IMR-90 (cell line): ENCODE data around the gene KRT33A. TPM values are rescaled to one million over a fixed set of nuclear protein-coding genes. Genes with fewer than 3 reads are reported as not detected.

ENCODE experiments used
- ATAC-seq: fragments of 200-7000 bp; cut with Tn5 transposase; 2 replicates; pipeline ENCODE4 v1.9.1; 2020; ENCODE audit warnings: low read depth, mild to moderate bottlenecking, moderate library complexity
- BruUV-seq: library from RNA; stranded (reverse); fragments of 400-500 nt; replicated peaks from 2 replicates; lab custom pipeline; 2021; lab: Mats Ljungman, UMichigan
- CTCF ChIA-PET: fragments of 300-600 bp; formaldehyde crosslinking; extraction: SDS; loops from one replicate; lab custom pipeline; 2021; ENCODE audit warnings: antibody characterized with exemption; lab: Yijun Ruan, JAX
- POLR2A ChIA-PET: fragments of 300-600 bp; sonication (Branson Sonifier 250); formaldehyde crosslinking; loops from one replicate; lab custom pipeline; 2022; ENCODE audit warnings: antibody characterized with exemption; ENCODE audit not compliant: unreplicated experiment; lab: Charles Lee
- DNase-seq: peaks from one replicate; pipeline ENCODE4 v3.0.0; 2013
- H2AFZ ChIP-seq: replicated peaks from 2 replicates; pipeline ENCODE3; 2013; ENCODE audit warnings: low read length, mild to moderate bottlenecking; ENCODE audit not compliant: poor library complexity
- H2AK5ac ChIP-seq: 2 replicates; pipeline ENCODE4 v1.6.1; 2013; ENCODE audit warnings: low read depth, low read length, inconsistent platforms
- H2AK9ac ChIP-seq: replicated peaks from 2 replicates; pipeline ENCODE3; 2013; ENCODE audit warnings: mild to moderate bottlenecking, low read depth, low read length, moderate library complexity; ENCODE audit not compliant: poor library complexity
- H2BK120ac ChIP-seq: 2 replicates; pipeline ENCODE4 v1.6.1; 2013; ENCODE audit warnings: low read depth, low read length, inconsistent platforms
- H2BK15ac ChIP-seq: 3 replicates; pipeline ENCODE4 v1.6.1; 2013; ENCODE audit warnings: low read depth, low read length, inconsistent platforms
- H2BK20ac ChIP-seq: 2 replicates; pipeline ENCODE4 v1.6.1; 2013; ENCODE audit warnings: low read depth, mild to moderate bottlenecking, inconsistent platforms, low read length, moderate library complexity
- H2BK5ac ChIP-seq: 2 replicates; pipeline ENCODE4 v1.6.1; 2013; ENCODE audit warnings: mild to moderate bottlenecking, low read depth, low read length, inconsistent platforms; ENCODE audit not compliant: poor library complexity, severe bottlenecking
- H3K14ac ChIP-seq: replicated peaks from 2 replicates; pipeline ENCODE4 v1.6.1; 2013; ENCODE audit warnings: low read depth, low read length, inconsistent platforms
- H3K18ac ChIP-seq: 2 replicates; pipeline ENCODE4 v1.6.1; 2013; ENCODE audit warnings: low read depth, low read length, control low read depth
- H3K23ac ChIP-seq: 2 replicates; pipeline ENCODE4 v1.6.1; 2013; ENCODE audit warnings: low read depth, low read length, inconsistent platforms
- H3K27ac ChIP-seq: 2 replicates; pipeline ENCODE4 v1.5.1; 2013; ENCODE audit warnings: mild to moderate bottlenecking, control low read depth, low read length; ENCODE audit not compliant: insufficient read depth
- H3K27me3 ChIP-seq: 2 replicates; pipeline ENCODE4 v1.6.1; 2013; ENCODE audit warnings: low read length; ENCODE audit not compliant: control insufficient read depth, insufficient read depth
- H3K36me3 ChIP-seq: 2 replicates; pipeline ENCODE4 v1.6.1; 2013; ENCODE audit warnings: low read length, mixed read lengths; ENCODE audit not compliant: control insufficient read depth, insufficient read depth
- H3K4ac ChIP-seq: 2 replicates; pipeline ENCODE4 v1.6.1; 2013; ENCODE audit warnings: low read depth, low read length, inconsistent platforms
- H3K4me1 ChIP-seq: 2 replicates; pipeline ENCODE4 v1.6.1; 2013; ENCODE audit warnings: low read length, mixed read lengths; ENCODE audit not compliant: control insufficient read depth, insufficient read depth
- H3K4me2 ChIP-seq: 2 replicates; pipeline ENCODE4 v1.6.1; 2013; ENCODE audit warnings: low read depth, mild to moderate bottlenecking, control low read depth, low read length, moderate library complexity
- H3K4me3 ChIP-seq: 2 replicates; pipeline ENCODE4 v1.5.1; 2013; ENCODE audit warnings: low read depth, mild to moderate bottlenecking, control low read depth, low read length, moderate library complexity; ENCODE audit not compliant: insufficient read depth
- H3K56ac ChIP-seq: 2 replicates; pipeline ENCODE4 v1.6.1; 2013; ENCODE audit warnings: low read length, inconsistent platforms; ENCODE audit not compliant: insufficient read depth; ENCODE audit errors: extremely low read depth
- H3K79me1 ChIP-seq, 2 experiments: 2 replicates each; pipeline ENCODE4 v1.6.1; 2013; ENCODE audit warnings: low read length in 2 of 2, inconsistent platforms in 1 of 2, low read depth in 1 of 2
- H3K9ac ChIP-seq: 2 replicates; pipeline ENCODE4 v1.6.1; 2013; ENCODE audit warnings: low read depth, low read length, control low read depth
- H3K9me1 ChIP-seq: 2 replicates; pipeline ENCODE4 v1.6.1; 2013; ENCODE audit warnings: low read length, inconsistent platforms; ENCODE audit not compliant: insufficient read depth
- H3K9me3 ChIP-seq: 2 replicates; pipeline ENCODE4 v1.6.1; 2013; ENCODE audit warnings: low read length; ENCODE audit not compliant: control insufficient read depth, insufficient read depth
- H4K20me1 ChIP-seq: 2 replicates; pipeline ENCODE4 v1.6.1; 2013; ENCODE audit warnings: low read length, inconsistent platforms; ENCODE audit not compliant: insufficient read depth
- H4K5ac ChIP-seq: 2 replicates; pipeline ENCODE4 v1.6.1; 2013; ENCODE audit warnings: mild to moderate bottlenecking, low read depth, low read length, control low read depth
- H4K8ac ChIP-seq, 2 experiments: 2 replicates each; pipeline ENCODE4 v1.6.1; 2013; ENCODE audit warnings: low read depth in 2 of 2, low read length in 2 of 2, control low read depth in 1 of 2, inconsistent platforms in 1 of 2
- H4K91ac ChIP-seq: 2 replicates; pipeline ENCODE4 v1.6.1; 2013; ENCODE audit warnings: low read depth, low read length, inconsistent platforms; ENCODE audit not compliant: insufficient read depth
- BHLHE40 ChIP-seq: fragments of 150-350 bp; IDR thresholded peaks from 2 replicates; pipeline ENCODE4 v1.6.1; 2016; ENCODE audit warnings: mild to moderate bottlenecking, low read depth, low read length
- CEBPB ChIP-seq: IDR thresholded peaks from 2 replicates; pipeline ENCODE4 v1.6.1; 2012; ENCODE audit warnings: low read depth, low read length, improper control_type of control experiment
- FOS ChIP-seq: fragments of 150-350 bp; IDR thresholded peaks from 2 replicates; pipeline ENCODE4 v1.6.1; 2016; ENCODE audit warnings: low read depth, low read length
- MAFK ChIP-seq: IDR thresholded peaks from 2 replicates; pipeline ENCODE4 v1.6.1; 2012; ENCODE audit warnings: low read depth, low read length, improper control_type of control experiment
- MAZ ChIP-seq: IDR thresholded peaks from 2 replicates; pipeline ENCODE4 v1.6.1; 2012; ENCODE audit warnings: low read depth, mild to moderate bottlenecking, low read length, improper control_type of control experiment, moderate library complexity, borderline replicate concordance
- MXI1 ChIP-seq: IDR thresholded peaks from 2 replicates; pipeline ENCODE4 v1.6.1; 2012; ENCODE audit warnings: low read depth, mild to moderate bottlenecking, low read length, moderate library complexity, borderline replicate concordance
- NFE2L2 ChIP-seq: fragments of 150-350 bp; IDR thresholded peaks from 2 replicates; pipeline ENCODE4 v1.6.1; 2016; ENCODE audit warnings: low read depth, mild to moderate bottlenecking, low read length
- POLR2A ChIP-seq: IDR thresholded peaks from 2 replicates; pipeline ENCODE4 v1.6.1; 2012; ENCODE audit warnings: mild to moderate bottlenecking, low read depth, low read length
- RAD21 ChIP-seq: IDR thresholded peaks from 2 replicates; pipeline ENCODE4 v1.6.1; 2012; ENCODE audit warnings: low read length, improper control_type of control experiment
- RCOR1 ChIP-seq: IDR thresholded peaks from 2 replicates; pipeline ENCODE4 v1.6.1; 2012; ENCODE audit warnings: mild to moderate bottlenecking, low read length, improper control_type of control experiment; ENCODE audit not compliant: insufficient replicate concordance
- RFX5 ChIP-seq: IDR thresholded peaks from 2 replicates; pipeline ENCODE4 v1.8.0; 2012; ENCODE audit warnings: low read depth, mild to moderate bottlenecking, low read length, moderate library complexity
- SMC3 ChIP-seq: fragments of 150-350 bp; IDR thresholded peaks from 2 replicates; pipeline ENCODE4 v1.6.1; 2016; ENCODE audit warnings: low read depth, mild to moderate bottlenecking, antibody characterized with exemption, low read length, moderate library complexity
- WGBS, 2 experiments: methylation state at CpG; one replicate each; pipeline versions ENCODE4 v1.1.5 to v1.1.7; 2013; ENCODE audit warnings: missing lambda C conversion rate in 2 of 2; ENCODE audit not compliant: insufficient read length in 1 of 2; ENCODE audit errors: extremely low coverage in 2 of 2; 5-methylcytosine and 5-hydroxymethylcytosine counted together
- dilution Hi-C: fragments of 300-500 bp; cut with HindIII; formaldehyde crosslinking; loops from one replicate; pipeline ENCODE4 v1.14.3; 2018; ENCODE audit warnings: low sequenced_read_pairs; ENCODE audit not compliant: unreplicated experiment
- in situ Hi-C: fragments of 300-500 bp; cut with MboI; formaldehyde crosslinking; loops from 3 replicates; pipeline ENCODE4 v1.14.3; 2019; ENCODE audit warnings: low sequenced_read_pairs, inconsistent platforms, mixed read lengths
- intact Hi-C: fragments of 100-400 bp; cut with micrococcal nuclease; formaldehyde crosslinking; loops from 2 replicates; pipeline ENCODE4 v1.10.0; 2022
- polyA plus RNA-seq, 3 experiments: library from polyadenylated mRNA; depleted of rRNA; stranded (reverse); fragments of >200 nt; gene quantifications; 2 replicates each; pipeline ENCODE4 v1.2.3, GENCODE V29; 2012; ENCODE audit warnings: low replicate concordance in 1 of 3
- total RNA-seq: library from RNA; depleted of rRNA; stranded (reverse); fragments of >200 nt; gene quantifications from 2 replicates; pipeline ENCODE4 v1.2.3, GENCODE V29; 2012
- TF ChIP-seq, protein P1 (sequence below): fragments of 150-350 bp; IDR thresholded peaks from 2 replicates; pipeline ENCODE4 v1.6.1; 2017; ENCODE audit warnings: mild to moderate bottlenecking, antibody characterized with exemption, low read length, low read depth
- TF ChIP-seq, protein P2 (sequence below): conservative IDR thresholded peaks from 2 replicates; pipeline ENCODE4 v1.5.1; 2012; ENCODE audit warnings: mild to moderate bottlenecking, low read depth, low read length, improper control_type of control experiment

Gene KRT33A
- total and polyA plus RNA-seq, 2 of the 4 experiments (the other 2 are of a cell fraction) = not detected

DNA sequence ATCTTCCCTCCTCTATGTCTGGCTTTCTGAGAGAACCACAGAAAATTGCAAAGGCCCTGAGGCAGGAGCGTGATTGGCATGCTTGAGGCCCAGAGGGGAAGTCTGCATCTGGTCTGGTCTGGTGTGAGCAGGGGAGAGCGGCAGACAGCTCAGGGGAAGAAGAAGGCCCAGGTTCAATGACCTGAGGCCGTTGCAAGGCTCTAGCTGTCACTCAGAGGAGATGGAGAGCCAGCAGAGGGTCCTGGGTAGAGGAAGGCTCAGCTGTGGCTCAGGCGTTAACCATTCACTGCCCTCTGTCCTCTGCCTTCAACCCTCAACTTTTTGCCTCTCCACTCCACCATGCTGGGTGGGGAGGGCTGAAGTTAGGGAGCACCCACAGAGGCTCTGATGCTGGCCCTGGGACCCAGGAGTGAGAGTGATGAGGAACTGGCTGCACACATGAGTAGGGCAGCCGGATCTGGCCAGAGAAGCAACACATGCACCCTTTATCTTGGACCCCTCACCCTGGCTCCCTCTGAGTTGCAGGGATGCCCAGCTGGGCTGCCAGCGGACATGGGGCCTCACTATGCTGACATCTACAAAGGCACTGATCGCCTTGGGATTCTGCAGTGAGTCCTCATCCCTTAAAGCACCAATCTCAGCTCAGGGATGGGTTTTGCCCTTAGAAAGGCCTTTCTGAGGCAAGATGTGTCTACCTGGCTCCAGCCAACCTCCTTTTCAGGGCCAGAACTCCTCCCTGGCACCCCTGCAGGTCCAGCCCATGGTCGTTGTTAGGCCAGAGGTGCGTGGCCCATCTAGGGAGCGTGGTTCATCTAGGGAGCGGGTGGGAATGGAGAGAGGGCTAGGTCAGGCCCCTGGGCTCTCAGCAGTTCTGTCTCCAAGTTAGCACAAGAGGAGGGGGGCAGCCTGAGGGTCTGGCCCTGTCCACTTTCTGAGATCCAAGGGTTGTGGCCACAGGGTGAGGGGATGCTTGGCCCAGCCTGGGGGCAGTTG lies 27.4 kb downstream of the KRT33A start:
- Histone ChIP-seq H2AK9ac (peak overlapping the region; percentile 72), H3K18ac (peak overlapping the region; percentile 82; the same call in 1 of the 2 replicates), H2BK15ac (peak overlapping the region; percentile 59; the same call in 2 of the 3 replicates), H2AK5ac (peak overlapping the region; percentile 58), H2BK5ac (peak overlapping the region; percentile 51), H4K91ac (peak overlapping the region; percentile 85), H3K23ac (0 out of 2 replicates have a peak overlapping the region, but pooled peaks have one; percentile 39), H3K4ac (peak overlapping the region; percentile 70), H2AFZ (peak overlapping the region; percentile 74), H3K9me3 (peaks cover 4% of the 10 kb centered on the region; the same call in 1 of the 2 replicates), H3K27me3 (no peaks in the 10 kb centered on the region), H2BK20ac (peak overlapping the region; percentile 84), H3K79me1 (no peaks in the 10 kb centered on the region), H3K4me3 (no peak overlapping the region), H3K9ac (no peak overlapping the region), H3K4me2 (no peak overlapping the region), H4K5ac (peak overlapping the region; percentile 69; the same call in 1 of the 2 replicates), H3K4me1 (peaks cover 2% of the 10 kb centered on the region), H3K9me1 (no peaks in the 10 kb centered on the region; the same call in 1 of the 2 replicates), H2BK120ac (peak overlapping the region; percentile 73), H3K36me3 (no peaks in the 10 kb centered on the region), H3K14ac (peak overlapping the region; percentile 51; the same call in 1 of the 2 replicates), H4K8ac (peak overlapping the region in 1 of 2 experiments; percentile 85; a peak in 2 of 4 replicates), H4K20me1 (no peaks in the 10 kb centered on the region), H3K27ac (no peak overlapping the region; the same call in 1 of the 2 replicates), H3K56ac (no peak overlapping the region)
- dilution Hi-C loops = no loop called here
- 100% methylated on average over 3 of the region's 11 CpGs; no CpG with 5 or more reads in 1 of the 2 experiments for WGBS, 2 experiments
- ChIA-PET CTCF (interaction anchor here (0.5 to 1.9 kb wide), 15 partner anchors 15 to 908 kb away, joined by 3 to 10 read pairs (median 3); partner anchors contain the start of gene KRTAP2-3), POLR2A (interaction anchor here (0.6 kb wide), 1 partner anchor 1418 kb away, joined by 3 read pairs; no protein-coding TSS in a partner anchor)
- no peak for ATAC-seq
- no peak for DNase-seq
- no TSS peak for BruUV-seq
- in situ Hi-C loops = loop anchor here (5.0 kb wide), 1 partner anchor 416 kb away; no protein-coding TSS in a partner anchor
- intact Hi-C loops = loop anchor here (1.0 to 5.0 kb wide), 5 partner anchors 261 to 466 kb away; partner anchors contain the start of gene KRTAP2-3
- TF ChIP-seq MAZ = no peak
- TF ChIP-seq BHLHE40 = no peak
- no peak for TF ChIP-seq MAFK
- no peak for TF ChIP-seq POLR2A
- TF ChIP-seq NFE2L2 = no peak
- no peak for TF ChIP-seq MXI1
- no peak for TF ChIP-seq FOS
- no peak for TF ChIP-seq RAD21
- TF ChIP-seq SMC3 = no peak
- TF ChIP-seq, protein P1, sequence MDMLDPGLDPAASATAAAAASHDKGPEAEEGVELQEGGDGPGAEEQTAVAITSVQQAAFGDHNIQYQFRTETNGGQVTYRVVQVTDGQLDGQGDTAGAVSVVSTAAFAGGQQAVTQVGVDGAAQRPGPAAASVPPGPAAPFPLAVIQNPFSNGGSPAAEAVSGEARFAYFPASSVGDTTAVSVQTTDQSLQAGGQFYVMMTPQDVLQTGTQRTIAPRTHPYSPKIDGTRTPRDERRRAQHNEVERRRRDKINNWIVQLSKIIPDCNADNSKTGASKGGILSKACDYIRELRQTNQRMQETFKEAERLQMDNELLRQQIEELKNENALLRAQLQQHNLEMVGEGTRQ = no peak
- TF ChIP-seq, protein P2, sequence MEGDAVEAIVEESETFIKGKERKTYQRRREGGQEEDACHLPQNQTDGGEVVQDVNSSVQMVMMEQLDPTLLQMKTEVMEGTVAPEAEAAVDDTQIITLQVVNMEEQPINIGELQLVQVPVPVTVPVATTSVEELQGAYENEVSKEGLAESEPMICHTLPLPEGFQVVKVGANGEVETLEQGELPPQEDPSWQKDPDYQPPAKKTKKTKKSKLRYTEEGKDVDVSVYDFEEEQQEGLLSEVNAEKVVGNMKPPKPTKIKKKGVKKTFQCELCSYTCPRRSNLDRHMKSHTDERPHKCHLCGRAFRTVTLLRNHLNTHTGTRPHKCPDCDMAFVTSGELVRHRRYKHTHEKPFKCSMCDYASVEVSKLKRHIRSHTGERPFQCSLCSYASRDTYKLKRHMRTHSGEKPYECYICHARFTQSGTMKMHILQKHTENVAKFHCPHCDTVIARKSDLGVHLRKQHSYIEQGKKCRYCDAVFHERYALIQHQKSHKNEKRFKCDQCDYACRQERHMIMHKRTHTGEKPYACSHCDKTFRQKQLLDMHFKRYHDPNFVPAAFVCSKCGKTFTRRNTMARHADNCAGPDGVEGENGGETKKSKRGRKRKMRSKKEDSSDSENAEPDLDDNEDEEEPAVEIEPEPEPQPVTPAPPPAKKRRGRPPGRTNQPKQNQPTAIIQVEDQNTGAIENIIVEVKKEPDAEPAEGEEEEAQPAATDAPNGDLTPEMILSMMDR = no peak
- TF ChIP-seq RFX5 = no peak
- no peak for TF ChIP-seq RCOR1
- TF ChIP-seq CEBPB = no peak
